HG03175 (cell line): ENCODE data around the gene CCDC92.

Source experiments
- ATAC-seq: cut with Tn5 transposase; IDR thresholded peaks from one replicate; pipeline ENCODE4 v1.9.1; 2021; ENCODE audit warnings: mild to moderate bottlenecking, moderate library complexity; ENCODE audit not compliant: unreplicated experiment

Gene CCDC92

DNA sequence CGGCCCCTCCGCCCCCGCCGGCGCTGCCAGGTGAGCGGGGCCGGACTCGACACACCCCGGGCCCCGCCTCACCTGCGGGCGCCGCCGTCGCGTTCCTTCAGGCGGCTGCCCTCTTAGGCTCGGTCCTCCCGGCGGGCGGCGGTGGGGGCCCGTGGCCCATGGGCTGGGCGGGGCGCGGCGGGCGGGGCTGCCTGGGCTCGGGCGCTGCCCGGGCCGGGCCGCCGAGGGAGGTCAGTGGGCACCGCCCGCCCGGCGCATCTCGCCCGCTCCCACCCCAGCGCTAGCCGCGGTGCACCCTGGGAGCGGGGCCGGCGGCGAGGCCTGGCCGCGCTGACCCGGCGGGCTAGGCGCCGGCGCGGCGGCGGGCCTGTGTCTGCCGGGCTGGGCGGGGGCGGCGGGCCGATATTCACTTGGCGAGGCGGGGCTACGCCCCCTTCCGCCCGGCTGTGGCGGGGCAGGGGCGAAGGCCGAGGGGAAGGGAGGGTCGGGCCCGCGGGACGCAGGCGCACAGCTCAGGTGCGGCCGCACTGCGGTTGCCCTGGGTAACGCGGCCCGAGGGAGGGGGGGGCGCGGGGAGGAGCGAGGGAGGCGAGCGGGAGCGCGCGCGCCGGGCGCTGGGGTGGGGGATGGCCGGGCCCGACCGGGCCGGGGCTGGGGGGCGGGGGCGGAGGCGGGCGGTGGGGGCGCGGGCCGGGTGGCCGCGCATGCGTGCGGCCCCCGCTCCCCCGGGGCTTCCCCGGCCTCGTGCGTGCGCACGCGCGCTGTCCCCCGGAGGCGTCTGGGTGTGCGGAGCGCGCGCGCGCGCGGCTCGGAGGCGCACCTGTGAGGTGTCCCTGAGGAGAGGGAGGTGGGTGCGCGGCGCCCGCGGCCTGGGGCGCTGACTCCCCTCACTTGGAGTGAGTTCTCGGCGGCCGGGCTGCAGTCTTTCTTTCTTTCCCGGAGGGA, at the start of gene CCDC92, which contains the start of gene ZNF664:
CCDC92 (minus strand) TSS at position 375 of the 945 bp plus-strand sequence. CDS start 28,526 bp downstream, outside the sequence.
ZNF664 (plus strand) TSS at position 759 of the 945 bp plus-strand sequence. CDS start 38,930 bp downstream, outside the sequence.
- ATAC-seq = peak; percentile 80

DNA sequence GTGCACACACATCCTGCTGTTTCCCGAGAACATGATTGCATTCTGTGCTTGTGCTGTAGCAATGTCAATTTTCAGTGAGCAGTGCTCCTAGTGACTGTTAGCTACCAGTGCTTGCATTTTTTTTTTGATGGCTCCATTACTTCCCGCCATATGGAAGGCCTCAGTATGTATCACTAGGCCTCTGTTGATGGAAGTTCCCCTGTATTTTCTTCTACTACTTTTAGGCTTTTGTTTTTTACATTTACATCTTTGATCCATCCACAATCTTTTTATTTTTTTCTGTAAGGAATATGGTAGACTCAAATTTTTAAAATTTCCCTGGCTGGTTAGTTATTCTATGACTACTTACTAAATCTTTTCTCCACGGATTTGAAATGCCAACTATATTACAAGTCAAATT, 49.5 kb upstream of the CCDC92 start:
- ATAC-seq = no peak

DNA sequence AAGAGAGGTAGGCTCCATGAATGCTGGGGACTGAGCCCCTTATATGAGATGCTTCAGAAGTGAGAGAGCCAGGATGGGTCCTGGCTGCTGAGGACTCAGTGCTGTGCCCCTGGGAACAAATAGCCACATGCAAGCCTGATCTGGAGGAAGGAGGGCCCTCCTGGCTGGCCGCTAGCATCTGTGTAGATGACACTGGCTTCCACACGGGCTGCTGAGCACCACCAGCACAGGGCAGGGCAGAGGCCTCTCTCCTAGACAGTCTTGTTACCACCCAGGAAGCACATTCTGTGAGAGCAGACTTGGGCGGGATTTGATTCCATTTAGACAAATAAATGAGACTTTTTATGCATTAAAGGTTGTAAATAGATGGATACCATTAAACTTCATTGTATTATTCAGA, 48.4 kb upstream of the CCDC92 start:
- ATAC-seq = no peak

- ATAC-seq = no peak
Observed at GRCh38 chr12:124020514-124020949, 47.9 kb upstream of the CCDC92 start.

DNA sequence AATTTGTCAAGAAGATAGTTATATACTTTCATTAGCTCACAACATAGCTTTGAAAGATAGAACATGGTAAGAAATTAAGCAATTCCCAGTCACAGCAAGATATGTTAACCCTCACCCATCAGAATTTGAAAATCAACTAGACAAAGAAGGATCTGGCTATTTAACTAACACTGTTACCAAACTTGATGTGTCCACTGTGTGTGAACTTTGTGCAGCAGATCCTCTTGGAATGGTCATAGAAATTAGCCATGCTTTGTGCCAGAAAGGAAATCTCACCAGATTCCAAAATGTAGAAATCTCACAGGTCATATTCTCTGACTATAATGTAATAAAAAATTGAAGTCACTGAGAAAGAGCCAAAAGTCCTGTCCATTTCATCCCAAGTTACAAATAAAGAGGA, 46.5 kb upstream of the CCDC92 start:
- no peak for ATAC-seq

GRCh38 chr12:124018539-124018938, 45.9 kb upstream of the CCDC92 start:
- no peak for ATAC-seq

- ATAC-seq = no peak
Observed at GRCh38 chr12:124017064-124017463, 44.4 kb upstream of the CCDC92 start.

DNA sequence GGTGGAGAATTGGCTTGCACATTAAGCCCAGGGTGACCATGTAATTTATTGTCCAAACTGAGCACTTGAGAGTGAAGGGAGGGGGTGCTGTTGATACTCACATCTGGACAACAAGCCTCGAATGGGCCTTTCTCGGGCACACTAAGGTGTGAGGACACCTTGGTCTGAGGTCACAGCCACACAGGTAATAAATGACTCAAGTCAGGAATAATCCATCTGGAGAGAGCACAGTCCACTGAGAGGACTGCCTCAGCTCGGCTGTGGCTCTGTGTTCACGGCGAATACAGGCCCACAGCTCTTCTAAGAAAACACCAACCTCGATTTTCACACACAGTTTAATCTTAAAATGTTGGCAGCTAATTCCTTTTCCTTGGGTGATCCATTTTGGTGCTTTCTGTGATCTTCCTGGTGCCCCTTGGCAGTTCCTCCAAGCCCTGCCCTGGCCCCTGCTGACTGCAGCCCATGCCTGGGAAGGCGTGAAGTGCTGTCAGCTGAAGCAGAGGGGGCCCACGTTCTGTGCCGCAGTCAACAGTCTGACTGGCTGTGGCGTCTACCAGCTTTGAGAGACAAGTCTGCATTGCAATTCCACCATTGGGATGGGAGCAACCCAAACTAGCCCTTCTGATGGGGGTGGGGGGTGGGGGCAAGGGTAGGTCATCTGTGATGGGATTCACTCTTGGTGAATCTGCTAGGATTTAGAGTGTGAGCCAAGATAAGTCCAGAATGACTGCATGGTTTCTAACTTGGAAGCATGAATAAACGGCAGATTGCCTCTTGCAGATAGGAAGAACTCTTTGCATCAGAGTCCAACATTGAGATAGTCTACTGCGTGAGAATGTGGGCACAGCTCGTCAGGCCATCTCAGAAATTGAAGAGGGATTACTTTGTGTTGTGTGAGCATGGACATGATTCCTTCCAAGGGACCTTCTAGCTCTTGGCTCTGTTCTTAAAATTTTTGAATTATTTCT, 43.1 kb upstream of the CCDC92 start:
- ATAC-seq = no peak

DNA sequence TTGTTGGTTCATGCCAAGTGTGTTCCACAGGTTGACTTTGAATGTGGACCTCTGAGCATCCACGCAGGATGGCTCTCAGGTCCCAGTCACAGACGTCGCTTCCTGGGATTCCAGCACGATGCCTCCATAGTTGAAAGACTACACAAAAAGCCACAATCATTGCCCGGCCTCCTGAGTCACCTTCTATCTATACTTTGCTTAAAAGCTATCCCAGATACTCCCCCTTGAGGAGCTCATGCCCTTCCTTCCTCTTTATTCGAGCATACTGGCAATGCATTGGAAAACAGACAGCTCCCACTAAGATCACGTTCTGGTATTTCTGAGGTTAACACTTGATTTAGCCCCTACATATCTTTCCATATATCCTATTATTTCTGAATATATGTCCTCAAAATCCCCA, 40.4 kb upstream of the CCDC92 start:
- ATAC-seq = no peak

DNA sequence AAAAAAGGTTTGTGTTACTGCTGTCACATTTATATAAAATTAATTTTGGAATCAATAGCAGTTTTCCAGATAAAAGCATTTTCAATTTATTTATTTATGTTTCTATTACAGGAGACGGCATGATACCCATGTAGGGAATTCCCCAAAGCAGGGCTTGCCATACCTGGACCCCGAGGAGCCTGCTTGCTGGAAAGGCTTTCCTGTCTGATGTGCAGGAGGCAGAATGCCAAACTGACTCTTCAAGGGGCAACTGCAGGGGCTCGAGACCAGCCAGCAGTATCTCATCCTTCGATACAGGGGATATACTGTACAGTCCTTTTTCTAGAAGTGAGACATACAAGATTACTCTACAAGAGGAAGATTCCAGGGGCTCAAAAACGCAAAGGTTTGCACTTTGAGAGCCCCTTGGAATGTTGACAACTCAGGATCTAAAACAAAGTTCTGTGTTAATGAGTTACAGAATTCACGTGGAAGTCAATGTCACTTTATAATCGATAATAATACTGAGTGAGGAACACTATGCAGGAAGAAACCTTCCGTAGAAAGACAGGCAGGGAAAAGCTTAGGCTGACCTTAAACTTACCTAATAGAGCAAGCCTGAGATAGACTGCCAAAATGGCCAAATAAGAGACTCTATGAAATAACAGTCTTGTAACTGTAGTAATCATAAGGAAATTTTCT, 38.9 kb upstream of the CCDC92 start:
- ATAC-seq = no peak

DNA sequence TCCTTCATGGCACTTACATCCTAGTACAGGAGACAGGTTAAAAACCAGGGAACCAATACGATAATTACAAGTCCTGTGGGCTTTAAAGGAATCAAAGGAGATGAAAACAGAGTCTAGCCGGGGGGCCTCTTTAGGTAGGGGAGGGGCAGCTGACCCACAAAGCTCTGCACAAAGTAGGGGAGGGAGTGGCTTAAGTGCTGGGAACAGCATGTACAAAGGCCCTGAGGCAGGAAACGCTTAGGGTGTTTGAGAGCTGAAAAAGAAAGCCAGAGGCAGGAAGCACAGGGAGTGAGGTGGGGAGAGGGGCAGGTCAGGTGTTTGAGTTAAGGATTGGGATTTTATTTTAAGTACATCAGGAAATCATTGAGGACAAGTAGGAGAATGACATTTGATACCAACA, 38.1 kb upstream of the CCDC92 start:
- ATAC-seq = no peak

GRCh38 chr12:124009781-124010180, 37.1 kb upstream of the CCDC92 start:
- ATAC-seq = no peak

DNA sequence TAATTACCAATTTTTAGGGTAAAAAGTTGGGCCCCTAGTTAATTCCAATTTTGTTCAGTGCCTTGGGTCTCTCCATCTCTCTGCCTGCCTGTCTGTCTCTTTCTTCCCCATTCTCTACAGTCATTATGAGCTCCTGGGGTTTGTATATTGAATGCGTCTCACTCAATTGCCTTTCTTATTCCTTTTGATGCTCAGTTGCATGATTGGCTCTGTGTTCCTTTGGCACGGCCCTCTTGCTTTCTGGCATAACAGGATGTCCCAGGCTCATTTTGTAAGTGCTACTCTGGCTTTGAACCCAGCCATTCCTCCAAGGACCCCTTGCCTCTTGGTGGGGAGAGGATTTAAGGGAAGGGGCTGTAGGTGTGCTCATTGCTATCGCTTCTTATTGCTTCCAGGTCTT, 36.0 kb upstream of the CCDC92 start:
- no peak for ATAC-seq

DNA sequence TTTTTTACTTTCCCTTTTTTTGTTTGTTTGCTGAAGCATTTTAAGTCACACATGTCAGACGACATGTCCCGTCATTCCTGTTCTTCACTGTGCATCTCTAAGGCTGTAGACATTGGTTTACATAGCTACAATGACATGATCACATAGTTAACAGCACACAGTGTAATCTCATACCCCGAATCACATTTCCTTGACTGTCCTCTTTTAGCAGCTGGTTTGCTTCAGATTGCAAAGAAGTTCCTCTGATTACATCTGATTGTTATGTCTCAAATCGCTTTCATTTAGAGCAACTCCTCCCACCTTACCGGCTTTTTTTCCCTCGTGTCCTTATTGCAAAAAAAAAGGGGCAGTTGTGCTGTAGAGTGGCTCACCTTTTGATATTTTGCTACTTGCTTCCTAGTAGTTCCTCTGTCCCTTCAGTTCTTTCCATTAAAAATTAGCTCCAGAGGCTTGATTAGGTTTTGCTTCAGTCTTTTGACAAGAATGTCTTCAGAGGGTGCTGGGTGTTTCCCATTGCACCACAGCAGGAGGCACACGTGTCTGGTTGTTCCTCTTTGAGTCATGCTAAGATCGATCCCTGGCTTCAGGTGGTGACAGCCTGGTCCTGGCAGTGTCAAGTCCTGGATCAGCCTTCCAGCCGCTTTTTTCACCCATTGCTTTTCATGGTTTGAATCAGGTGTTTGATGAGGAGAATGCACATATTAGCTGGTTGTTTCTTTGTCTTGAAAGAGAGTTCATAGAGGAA, 35.4 kb upstream of the CCDC92 start:
- no peak for ATAC-seq

- ATAC-seq = no peak
Observed at GRCh38 chr12:124006846-124007713, 34.4 kb upstream of the CCDC92 start.

- ATAC-seq = no peak
Observed at GRCh38 chr12:124006085-124006845, 33.6 kb upstream of the CCDC92 start.

- ATAC-seq = no peak
Observed at GRCh38 chr12:124004233-124004875, 31.7 kb upstream of the CCDC92 start.

- no peak for ATAC-seq
Observed at GRCh38 chr12:124002654-124003053, 30.0 kb upstream of the CCDC92 start.
